K562 (cell line): ENCODE results near the gene ZNF33A. TPM values are rescaled to one million over a fixed set of nuclear protein-coding genes. Genes with fewer than 3 reads are reported as not detected.

ENCODE experiments used
- CBX1 ChIP-seq: sonication (generic); IDR thresholded peaks from 2 replicates; pipeline ENCODE4 v1.6.1; 2016; ENCODE audit warnings: antibody characterized with exemption, low read depth, mild to moderate bottlenecking
- DDX20 ChIP-seq: fragments of 450-650 bp; IDR thresholded peaks from 2 replicates; pipeline ENCODE4 v1.6.1; 2016; ENCODE audit warnings: missing genetic modification characterization, low read depth, mild to moderate bottlenecking, missing compliant biosample characterization, moderate library complexity
- ETS1 ChIP-seq: conservative IDR thresholded peaks from 2 replicates; pipeline ENCODE4 v1.6.1; 2011; ENCODE audit warnings: low read depth, mild to moderate bottlenecking, low read length; ENCODE audit not compliant: control insufficient read depth
- HDAC1 ChIP-seq, 2 experiments: fragments of 450-650 bp; IDR thresholded peaks; 2 replicates each; pipeline ENCODE4 v1.6.1; 2016 to 2017; ENCODE audit warnings: inconsistent platforms in 1 of 2, mild to moderate bottlenecking in 1 of 2, moderate library complexity in 1 of 2
- IFI16 ChIP-seq: fragments of 250-450 bp; sonication (Bioruptor Pico); IDR thresholded peaks from 2 replicates; pipeline ENCODE4 v2.1.2; 2022; ENCODE audit warnings: mild to moderate bottlenecking, inconsistent platforms
- KDM5B ChIP-seq: fragments of 200-600 bp; sonication (generic); IDR thresholded peaks from 2 replicates; pipeline ENCODE4 v1.6.1; 2012; ENCODE audit warnings: low read depth, mild to moderate bottlenecking, moderate library complexity, low read length, control low read depth, inconsistent platforms; ENCODE audit not compliant: insufficient replicate concordance
- L3MBTL2 ChIP-seq: fragments of 450-650 bp; IDR thresholded peaks from 2 replicates; pipeline ENCODE4 v1.6.1; 2016; ENCODE audit warnings: mild to moderate bottlenecking, moderate library complexity
- MTA1 ChIP-seq: fragments of 450-650 bp; IDR thresholded peaks from 2 replicates; pipeline ENCODE4 v1.6.1; 2017; ENCODE audit warnings: borderline replicate concordance
- NFE2L1 ChIP-seq: fragments of 450-650 bp; IDR thresholded peaks from 2 replicates; pipeline ENCODE4 v1.6.1; 2016; ENCODE audit warnings: missing genetic modification characterization, low read depth, mild to moderate bottlenecking, missing compliant biosample characterization, moderate library complexity, borderline replicate concordance
- NFIC ChIP-seq: fragments of 450-650 bp; IDR thresholded peaks from 2 replicates; pipeline ENCODE4 v1.6.1; 2017; ENCODE audit warnings: mild to moderate bottlenecking, inconsistent platforms
- POU5F1 ChIP-seq: fragments of 150-350 bp; IDR thresholded peaks from 2 replicates; pipeline ENCODE4 v1.6.1; 2014; ENCODE audit warnings: borderline replicate concordance, low read length, low read depth, mild to moderate bottlenecking; ENCODE audit not compliant: partially characterized antibody
- RBFOX2 ChIP-seq: fragments of 200-400 bp; formaldehyde crosslinking; IDR thresholded peaks from 2 replicates; pipeline ENCODE4 v1.6.1; 2017; ENCODE audit warnings: low read depth, mild to moderate bottlenecking, low read length, moderate library complexity
- SIRT6 ChIP-seq: IDR thresholded peaks from one replicate; pipeline ENCODE4 v1.6.1; 2012; ENCODE audit warnings: low read depth, mild to moderate bottlenecking, control low read depth, inconsistent platforms, low read length, moderate library complexity
- SMC3 ChIP-seq: conservative IDR thresholded peaks from 2 replicates; pipeline ENCODE4 v1.6.1; 2011; ENCODE audit warnings: low read depth, low read length, improper control_type of control experiment; ENCODE audit not compliant: insufficient read depth
- XRCC5 ChIP-seq: fragments of 200-400 bp; formaldehyde crosslinking; IDR thresholded peaks from 2 replicates; pipeline ENCODE4 v1.6.1; 2017; ENCODE audit warnings: low read depth, mild to moderate bottlenecking, low read length
- YY1 ChIP-seq, 3 experiments: IDR thresholded peaks; 2 replicates each; pipeline ENCODE4 v1.6.1; 2011; ENCODE audit warnings: low read length in 2 of 3, mild to moderate bottlenecking in 2 of 3, moderate library complexity in 2 of 3, borderline replicate concordance in 1 of 3, control low read depth in 1 of 3, low read depth in 1 of 3; ENCODE audit not compliant: insufficient read depth in 3 of 3, insufficient replicate concordance in 2 of 3, control insufficient read depth in 1 of 3, insufficient read length in 1 of 3; ENCODE audit errors: extremely low read depth in 1 of 3
- ZBTB9 ChIP-seq: fragments of 450-650 bp; formaldehyde crosslinking; IDR thresholded peaks from 2 replicates; pipeline ENCODE4 v1.4.0; 2020; ENCODE audit warnings: mild to moderate bottlenecking, moderate library complexity
- ZFPM2 ChIP-seq: fragments of 250-450 bp; sonication (Bioruptor Pico); IDR thresholded peaks from 2 replicates; pipeline ENCODE4 v1.5.1; 2022; ENCODE audit warnings: mild to moderate bottlenecking
- ZNF134 ChIP-seq: fragments of 250-450 bp; sonication (Bioruptor Pico); conservative IDR thresholded peaks from 2 replicates; pipeline ENCODE4 v1.4.0; 2020
- ZNF584 ChIP-seq: fragments of 200-800 bp; sonication (Bioruptor generic); IDR thresholded peaks from 2 replicates; pipeline ENCODE4 v1.6.1; 2016; ENCODE audit warnings: low read depth, mild to moderate bottlenecking, missing genetic modification characterization, missing compliant biosample characterization
- ZNF586 ChIP-seq: fragments of 450-650 bp; formaldehyde crosslinking; conservative IDR thresholded peaks from 2 replicates; pipeline ENCODE4 v1.4.0; 2020; ENCODE audit warnings: mild to moderate bottlenecking, moderate library complexity
- ZNF764 ChIP-seq: fragments of 250-450 bp; sonication (Bioruptor Pico); IDR thresholded peaks from 2 replicates; pipeline ENCODE4 v1.4.0; 2020; ENCODE audit warnings: low read depth, mild to moderate bottlenecking, moderate library complexity
- polyA plus RNA-seq, 8 experiments: library from polyadenylated mRNA; depleted of rRNA in 4 of 8; stranded (reverse) in 5 of 8; unstranded in 3 of 8; fragments of >200 nt; fragmentation: Nextera tagmentation in 2 of 8; fragmentation: Illumina TruSeq in 1 of 8; extraction: Ambion mirVana in 2 of 8; extraction: Trizol in 1 of 8; gene quantifications; 2 replicates each; pipeline versions ENCODE4 v1.2.1 to v1.2.3, GENCODE V29; 2011 to 2014; ENCODE audit warnings: inconsistent platforms in 1 of 8, missing spikeins in 1 of 8
- total RNA-seq, 7 experiments: library from RNA; depleted of rRNA in 6 of 7; stranded (reverse); fragments of >200 nt in 6 of 7; fragmentation: Illumina TruSeq in 2 of 7; extraction: Trizol in 2 of 7; gene quantifications; 2 replicates each; pipeline versions ENCODE4 v1.2.1 to v1.2.3, GENCODE V29; 2011 to 2021; ENCODE audit warnings: low replicate concordance in 1 of 7
- TF ChIP-seq, protein P1 (sequence below), 2 experiments: IDR thresholded peaks; 2 replicates each; pipeline ENCODE4 v1.6.1; 2011; ENCODE audit warnings: borderline replicate concordance in 1 of 2, control low read depth in 1 of 2, low read depth in 1 of 2, low read length in 1 of 2, mild to moderate bottlenecking in 1 of 2, mixed read lengths in 1 of 2, moderate library complexity in 1 of 2; ENCODE audit not compliant: insufficient read depth in 1 of 2, insufficient read length in 1 of 2, poor library complexity in 1 of 2, severe bottlenecking in 1 of 2; ENCODE audit errors: extremely low read depth in 1 of 2

Gene ZNF33A
- total and polyA plus RNA-seq, 9 of the 15 experiments (the other 6 are each of a cell fraction or from before 2014, with no cell fraction given), result 8.1 to 27.5 (median 16.4) TPM

DNA sequence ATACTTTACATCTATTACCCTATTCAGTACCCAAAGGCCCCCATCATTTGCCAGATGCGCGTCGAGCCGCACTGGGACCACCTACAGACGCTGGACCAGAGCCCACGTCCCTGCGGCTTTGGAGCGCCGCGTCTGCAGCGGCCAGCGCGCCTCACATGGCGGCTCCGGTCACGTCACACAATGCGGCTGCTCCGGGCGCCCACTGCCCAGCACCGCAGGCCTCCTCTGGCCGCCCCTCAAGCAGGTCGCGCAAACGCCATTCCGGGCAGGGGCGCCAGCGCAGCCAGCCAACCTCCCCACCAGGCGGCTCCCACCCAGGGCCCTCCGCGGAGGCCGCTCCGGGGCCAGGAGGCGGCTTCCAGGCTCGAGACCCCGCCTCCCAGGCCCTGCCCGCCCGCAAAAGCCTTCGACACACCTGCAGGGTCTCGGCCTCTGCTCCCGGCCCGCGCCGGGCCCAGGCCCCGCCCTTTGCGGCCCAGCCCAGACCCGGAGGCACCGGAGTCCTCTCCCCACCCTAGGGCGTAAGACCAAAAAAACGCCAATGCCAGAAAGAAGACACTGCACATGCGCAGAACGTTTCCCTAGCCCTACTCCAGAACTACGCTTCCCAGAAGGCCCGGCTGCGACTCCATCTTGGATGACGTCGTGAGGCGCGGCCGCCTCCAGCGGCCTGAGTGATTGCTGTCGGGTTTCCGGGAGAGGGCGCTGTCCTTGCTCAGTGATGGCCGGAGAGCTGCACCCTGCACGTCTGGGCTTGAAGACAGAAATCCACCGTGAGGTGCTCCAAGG is 34.2 kb upstream of the ZNF33A start, which contains the start of gene ZNF25 (continued):
- TF ChIP-seq L3MBTL2 (peak; percentile 70), SIRT6 (no peak), ZNF586 (no peak), ZNF134 (CRISPR knock-in tag) (no peak), YY1 (IDR thresholded peaks at IDR 0.05; ENCODE audit: borderline replicate concordance in 1 of 3, control insufficient read depth in 1 of 3, extremely low read depth in 1 of 3, insufficient read depth in 3 of 3, insufficient read length in 1 of 3, insufficient replicate concordance in 2 of 3, low read depth in 1 of 3, low read length in 2 of 3) (peak; percentile 92 to 99 (median 99)), NFE2L1 (tag) (no peak), NFIC (peak; percentile 44; the same call in 1 of the 2 replicates), CBX1 (peak; percentile 65; the same call in 1 of the 2 replicates), IFI16 (CRISPR knock-in tag) (no peak), ZFPM2 (0 out of 2 replicates have a peak, but pooled peaks have one; percentile 51), ETS1 (peak; percentile 54; the same call in 1 of the 2 replicates), ZNF584 (CRISPR knock-in tag) (no peak), ZBTB9 (no peak), POU5F1 (peak; percentile 10), MTA1 (peak; percentile 47; the same call in 1 of the 2 replicates), RBFOX2 (peak; percentile 92), DDX20 (tag) (no peak), SMC3 (peak; percentile 65), HDAC1 (IDR thresholded peaks at IDR 0.05) (peak in 1 of 2 experiments; percentile 65; a peak in 2 of 4 replicates), ZNF764 (CRISPR knock-in tag) (peak; percentile 35; the same call in 1 of the 2 replicates), KDM5B (peak; percentile 86), XRCC5 (peak; percentile 92)
- TF ChIP-seq, protein P1, sequence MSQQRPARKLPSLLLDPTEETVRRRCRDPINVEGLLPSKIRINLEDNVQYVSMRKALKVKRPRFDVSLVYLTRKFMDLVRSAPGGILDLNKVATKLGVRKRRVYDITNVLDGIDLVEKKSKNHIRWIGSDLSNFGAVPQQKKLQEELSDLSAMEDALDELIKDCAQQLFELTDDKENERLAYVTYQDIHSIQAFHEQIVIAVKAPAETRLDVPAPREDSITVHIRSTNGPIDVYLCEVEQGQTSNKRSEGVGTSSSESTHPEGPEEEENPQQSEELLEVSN (IDR thresholded peaks at IDR 0.05; ENCODE audit: borderline replicate concordance in 1 of 2, extremely low read depth in 1 of 2, insufficient read depth in 1 of 2, insufficient read length in 1 of 2, low read depth in 1 of 2, low read length in 1 of 2, poor library complexity in 1 of 2, severe bottlenecking in 1 of 2), result peak in 1 of 2 experiments; percentile 64
